CD4-positive, alpha-beta T cell treated with Interleukin-10 for 1 hour (primary cell): ENCODE measurements around the gene GKN2.
"Not testable (repeated sequence)": the region's sequence is repeated elsewhere in the genome, so short reads cannot be mapped to it uniquely, and the experiment has no call there.

ENCODE experiments used
- DNase-seq: peaks from one replicate; pipeline ENCODE4 v3.0.0-alpha.2; 2020

The GKN2 gene

GRCh38 chr2:68955432-68955831 is 2.7 kb upstream of the GKN2 start:
- DNase-seq = not testable (repeated sequence)

- no peak for DNase-seq
These were observed 794 bp downstream of the GKN2 start for GRCh38 chr2:68951899-68952298.

GRCh38 chr2:68948710-68949109 is 4.0 kb downstream of the GKN2 start:
- no peak for DNase-seq

GRCh38 chr2:68946117-68946516 is 6.6 kb downstream of the GKN2 start:
- no peak for DNase-seq

GRCh38 chr2:68943581-68944568 is 8.8 kb downstream of the GKN2 start:
- peak; percentile 68 for DNase-seq

- no peak for DNase-seq
These were observed 9.9 kb downstream of the GKN2 start for GRCh38 chr2:68942827-68943226.

- DNase-seq = no peak
These were observed 12.3 kb downstream of the GKN2 start for GRCh38 chr2:68940369-68940768.

GRCh38 chr2:68939962-68940361 is 12.7 kb downstream of the GKN2 start:
- DNase-seq = no peak

- DNase-seq = no peak
These were observed 13.8 kb downstream of the GKN2 start for GRCh38 chr2:68938938-68939337.

- DNase-seq = no peak
These were observed 15.2 kb downstream of the GKN2 start for GRCh38 chr2:68937346-68938055.

GRCh38 chr2:68936889-68937288 is 15.8 kb downstream of the GKN2 start:
- no peak for DNase-seq

- DNase-seq = no peak
These were observed 16.3 kb downstream of the GKN2 start for GRCh38 chr2:68936427-68936826.

GRCh38 chr2:68935471-68935870 is 17.2 kb downstream of the GKN2 start:
- no peak for DNase-seq

GRCh38 chr2:68934021-68934420 is 18.7 kb downstream of the GKN2 start:
- no peak for DNase-seq

GRCh38 chr2:68932402-68932801 is 20.3 kb downstream of the GKN2 start:
- no peak for DNase-seq

- DNase-seq = no peak
These were observed 20.9 kb downstream of the GKN2 start for GRCh38 chr2:68931799-68932198.

GRCh38 chr2:68931149-68931711 is 21.5 kb downstream of the GKN2 start:
- DNase-seq = no peak

GRCh38 chr2:68926796-68927195 is 25.9 kb downstream of the GKN2 start:
- no peak for DNase-seq

GRCh38 chr2:68925295-68925896 is 27.3 kb downstream of the GKN2 start:
- DNase-seq = peak; percentile 80

GRCh38 chr2:68921646-68922045 is 31.0 kb downstream of the GKN2 start:
- no peak for DNase-seq

GRCh38 chr2:68920481-68921170 is 32.1 kb downstream of the GKN2 start:
- no peak for DNase-seq

GRCh38 chr2:68918497-68918896 is 34.2 kb downstream of the GKN2 start:
- no peak for DNase-seq
